NCI-H1417 treated with DMSO at 0.1 percent for 48 hours (cell line): ENCODE data around the gene TIE1.

ENCODE experiments used
- DNase-seq: peaks from one replicate; lab custom pipeline; 2025; lab: John Stamatoyannopoulos, UW

TIE1 gene

GRCh38 chr1:43293896-43294760 is 6.7 kb upstream of the TIE1 start:
- no peak for DNase-seq

GRCh38 chr1:43294761-43295160 is 6.0 kb upstream of the TIE1 start:
- no peak for DNase-seq

- DNase-seq, result no peak
These were observed 4.6 kb upstream of the TIE1 start for GRCh38 chr1:43296207-43296606.

GRCh38 chr1:43298055-43298454 is 2.7 kb upstream of the TIE1 start:
- no peak for DNase-seq

GRCh38 chr1:43299101-43299500 is 1.7 kb upstream of the TIE1 start:
- no peak for DNase-seq

- no peak for DNase-seq
These were observed 1.4 kb downstream of the TIE1 start for GRCh38 chr1:43302201-43302600.

GRCh38 chr1:43302721-43303470 is 2.1 kb downstream of the TIE1 start:
- DNase-seq, result no peak

GRCh38 chr1:43303471-43304313 is 2.9 kb downstream of the TIE1 start:
- DNase-seq, result no peak

- no peak for DNase-seq
These were observed 3.5 kb downstream of the TIE1 start for GRCh38 chr1:43304314-43304681.

- DNase-seq, result no peak
These were observed 4.1 kb downstream of the TIE1 start for GRCh38 chr1:43304771-43305300.

GRCh38 chr1:43305461-43305860 is 4.7 kb downstream of the TIE1 start:
- no peak for DNase-seq

- DNase-seq, result no peak
These were observed 5.3 kb downstream of the TIE1 start for GRCh38 chr1:43305926-43306687.

GRCh38 chr1:43306688-43307457 is 6.1 kb downstream of the TIE1 start:
- no peak for DNase-seq

- no peak for DNase-seq
These were observed 6.8 kb downstream of the TIE1 start for GRCh38 chr1:43307458-43308158.

- no peak for DNase-seq
These were observed 8.0 kb downstream of the TIE1 start for GRCh38 chr1:43308635-43309404.

- no peak for DNase-seq
These were observed 8.7 kb downstream of the TIE1 start for GRCh38 chr1:43309405-43310025.

- DNase-seq, result no peak
These were observed 10.7 kb downstream of the TIE1 start for GRCh38 chr1:43311521-43311920.

GRCh38 chr1:43312212-43312623 is 11.4 kb downstream of the TIE1 start:
- DNase-seq, result no peak
